ENCODE data around the gene DDAH1.

- TF ChIP-seq EZH2 (IDR thresholded peaks at IDR 0.05; ENCODE audit: low read length, unreplicated experiment) (no peak), CTCF (conservative IDR thresholded peaks at IDR 0.05; ENCODE audit: low read depth, low read length) (no peak)
Measured at GRCh38 chr1:85360730-85361493, 104.0 kb downstream of the DDAH1 start.

All from PC-3 (cell line).